Stimulated activated CD4-positive, alpha-beta T cell treated with anti-CD3 and anti-CD28 coated beads, Interleukin-15, amount 100 ng/mL, for 48 hours (primary cell): ENCODE data around the gene MSH5.
A peak's percentile ranks its signal among the peaks of the same experiment; 100 is the strongest.

ENCODE experiments used
- DNase-seq, 2 donors: peaks; one replicate each; pipeline ENCODE4 v3.0.0-alpha.2; 2020; ENCODE audit warnings: low read depth in 2 of 2

Gene MSH5

GRCh38 chr6:31760790-31761189 is 21.0 kb downstream of the MSH5 start:
- DNase-seq, result no peak

- no peak for DNase-seq
Observed at GRCh38 chr6:31761343-31761742, 21.5 kb downstream of the MSH5 start.

- DNase-seq, result no peak
Observed at GRCh38 chr6:31762356-31762755, 22.6 kb downstream of the MSH5 start, which contains the start of gene SAPCD1. TSS of gene SAPCD1 (plus strand) at chr6:31762656. CDS start at chr6:31763055, 399 bp downstream.

- no peak for DNase-seq
Observed at GRCh38 chr6:31762878-31763618, 23.2 kb downstream of the MSH5 start.

- DNase-seq, result no peak
Observed at GRCh38 chr6:31763619-31763940, 23.8 kb downstream of the MSH5 start.

GRCh38 chr6:31764198-31764597 is 24.4 kb downstream of the MSH5 start:
- DNase-seq, result no peak

GRCh38 chr6:31765559-31765909 is 25.7 kb downstream of the MSH5 start:
- no peak for DNase-seq

GRCh38 chr6:31765910-31766794 is 26.3 kb downstream of the MSH5 start:
- DNase-seq, result no peak

GRCh38 chr6:31767096-31767645 is 27.4 kb downstream of the MSH5 start:
- no peak for DNase-seq

GRCh38 chr6:31768363-31769257 is 28.8 kb downstream of the MSH5 start:
- DNase-seq, result no peak

GRCh38 chr6:31769684-31770371 is 30.0 kb downstream of the MSH5 start:
- DNase-seq, result peak; percentile 64 to 81

- DNase-seq, result no peak
Observed at GRCh38 chr6:31770860-31771259, 31.1 kb downstream of the MSH5 start.

GRCh38 chr6:31771992-31772358 is 32.2 kb downstream of the MSH5 start:
- DNase-seq, result no peak

GRCh38 chr6:31775184-31775583 is 35.4 kb downstream of the MSH5 start:
- DNase-seq, result no peak

GRCh38 chr6:31775633-31776484 is 36.1 kb downstream of the MSH5 start:
- DNase-seq, result no peak

- no peak for DNase-seq
Observed at GRCh38 chr6:31776485-31776988, 36.7 kb downstream of the MSH5 start.

- DNase-seq, result peak; percentile 72 to 73
Observed at GRCh38 chr6:31776989-31777666, 37.3 kb downstream of the MSH5 start, which contains the start of gene VWA7. TSS of gene VWA7 (minus strand) at chr6:31777328. CDS start at chr6:31776779, 549 bp downstream.

- DNase-seq, result no peak
Observed at GRCh38 chr6:31777667-31778050, 37.9 kb downstream of the MSH5 start.

GRCh38 chr6:31778193-31778592 is 38.4 kb downstream of the MSH5 start:
- no peak for DNase-seq
